Effector memory CD8-positive, alpha-beta T cell (primary cell): ENCODE results near the gene GRAMD4.

ENCODE experiments used
- ATAC-seq: fragments of 150-1000 bp; cut with Tn5 transposase; replicated peaks from 2 replicates; pipeline ENCODE4 v1.10.0; 2021; ENCODE audit warnings: mild to moderate bottlenecking, moderate library complexity
- DNase-seq, 3 experiments: peaks; one replicate each; pipeline ENCODE4 v3.0.0; 2021
- H3K27ac Mint-ChIP-seq, 2 donors: one replicate each; pipeline ENCODE4 v1.8.0; 2022; ENCODE audit warnings: mild to moderate bottlenecking in 2 of 2, mixed read lengths in 2 of 2, moderate library complexity in 2 of 2
- H3K27me3 Mint-ChIP-seq, 2 donors: one replicate each; pipeline ENCODE4 v1.8.0; 2022; ENCODE audit warnings: mixed read lengths in 2 of 2
- H3K36me3 Mint-ChIP-seq: one replicate; pipeline ENCODE4 v1.8.0; 2022; ENCODE audit warnings: mild to moderate bottlenecking, moderate library complexity, mixed read lengths; ENCODE audit not compliant: insufficient read depth
- H3K4me1 Mint-ChIP-seq, 2 donors: one replicate each; pipeline ENCODE4 v1.8.0; 2022; ENCODE audit warnings: low read depth in 2 of 2, mixed read lengths in 2 of 2
- H3K4me3 Mint-ChIP-seq, 2 donors: one replicate each; pipeline ENCODE4 v1.8.0; 2022; ENCODE audit warnings: mild to moderate bottlenecking in 2 of 2, mixed read lengths in 2 of 2, moderate library complexity in 2 of 2
- H3K9me3 Mint-ChIP-seq, 2 donors: one replicate each; pipeline ENCODE4 v1.8.0; 2022; ENCODE audit warnings: mixed read lengths in 2 of 2

GRAMD4 gene

GRCh38 chr22:46677323-46678002 lies 57.3 kb downstream of the GRAMD4 start:
- Mint-ChIP-seq H3K4me1 (peaks cover 14 to 17% of the 10 kb centered on the region in 2 donors), H3K36me3 (peaks cover 8% of the 10 kb centered on the region), H3K27ac (peak overlapping the region; percentile 35 to 41), H3K4me3 (no peak overlapping the region), H3K27me3 (no peaks in the 10 kb centered on the region), H3K9me3 (no peaks in the 10 kb centered on the region)
- DNase-seq (no peak), ATAC-seq (no peak)

GRCh38 chr22:46678003-46678657 lies 57.9 kb downstream of the GRAMD4 start:
- Mint-ChIP-seq H3K27ac (peak overlapping the region in 1 of 2 donors; percentile 41), H3K27me3 (no peaks in the 10 kb centered on the region), H3K4me3 (no peak overlapping the region), H3K9me3 (no peaks in the 10 kb centered on the region), H3K36me3 (peaks cover 12% of the 10 kb centered on the region), H3K4me1 (peaks cover 14 to 17% of the 10 kb centered on the region in 2 donors)
- no peak for DNase-seq
- no peak for ATAC-seq

- Mint-ChIP-seq H3K27ac (no peak overlapping the region), H3K4me1 (peaks cover 8 to 9% of the 10 kb centered on the region in 2 donors), H3K27me3 (no peaks in the 10 kb centered on the region), H3K36me3 (peaks cover 17% of the 10 kb centered on the region), H3K4me3 (no peak overlapping the region), H3K9me3 (no peaks in the 10 kb centered on the region)
- DNase-seq (no peak), ATAC-seq (no peak)
Measured at GRCh38 chr22:46678785-46679700, 58.9 kb downstream of the GRAMD4 start.

GRCh38 chr22:46679706-46680269 lies 59.6 kb downstream of the GRAMD4 start:
- H3K4me1 Mint-ChIP-seq = peaks cover 2 to 4% of the 10 kb centered on the region in 2 donors
- ATAC-seq (no peak), DNase-seq (no peak)
- H3K9me3 Mint-ChIP-seq = no peaks in the 10 kb centered on the region
- no peak overlapping the region for H3K4me3 Mint-ChIP-seq
- peaks cover 17% of the 10 kb centered on the region for H3K36me3 Mint-ChIP-seq
- H3K27ac Mint-ChIP-seq = peak overlapping the region in 1 of 2 donors; percentile 53
- H3K27me3 Mint-ChIP-seq = no peaks in the 10 kb centered on the region

- Mint-ChIP-seq H3K27ac (peak overlapping the region; percentile 44 to 77), H3K36me3 (peaks cover 27% of the 10 kb centered on the region), H3K4me3 (no peak overlapping the region), H3K4me1 (peaks cover 0 to 4% of the 10 kb centered on the region in 2 donors), H3K27me3 (no peaks in the 10 kb centered on the region), H3K9me3 (no peaks in the 10 kb centered on the region)
- no peak for DNase-seq
- peak; percentile 65 for ATAC-seq
Measured at GRCh38 chr22:46681010-46681409, 60.8 kb downstream of the GRAMD4 start.

GRCh38 chr22:46682011-46682731 lies 62.0 kb downstream of the GRAMD4 start:
- no peak for ATAC-seq
- H3K27ac Mint-ChIP-seq = peak overlapping the region; percentile 44 to 77

GRCh38 chr22:46684706-46685105 lies 64.5 kb downstream of the GRAMD4 start:
- DNase-seq (no peak), ATAC-seq (peak; percentile 58)
- H3K36me3 Mint-ChIP-seq = peaks cover 57% of the 10 kb centered on the region
- no peak overlapping the region for H3K4me3 Mint-ChIP-seq
- H3K4me1 Mint-ChIP-seq = peaks cover 0 to 5% of the 10 kb centered on the region in 2 donors
- H3K9me3 Mint-ChIP-seq = no peaks in the 10 kb centered on the region
- H3K27me3 Mint-ChIP-seq = no peaks in the 10 kb centered on the region
- peak overlapping the region in 1 of 2 donors; percentile 76 for H3K27ac Mint-ChIP-seq

More at GRCh38 chr22:46682011-46682731, 62.0 kb downstream of the GRAMD4 start:
- Mint-ChIP-seq H3K4me3 (no peak overlapping the region), H3K36me3 (peaks cover 34% of the 10 kb centered on the region), H3K27me3 (no peaks in the 10 kb centered on the region), H3K4me1 (peaks cover 0 to 4% of the 10 kb centered on the region in 2 donors), H3K9me3 (no peaks in the 10 kb centered on the region)
- no peak for DNase-seq

- Mint-ChIP-seq H3K9me3 (no peaks in the 10 kb centered on the region), H3K27ac (peak overlapping the region in 1 of 2 donors; percentile 49), H3K4me3 (no peak overlapping the region), H3K4me1 (peaks cover 0 to 5% of the 10 kb centered on the region in 2 donors), H3K27me3 (no peaks in the 10 kb centered on the region), H3K36me3 (peaks cover 66% of the 10 kb centered on the region)
- DNase-seq = no peak
- ATAC-seq = no peak
Measured at GRCh38 chr22:46686221-46687047, 66.2 kb downstream of the GRAMD4 start.

GRCh38 chr22:46687048-46687444 lies 66.9 kb downstream of the GRAMD4 start:
- peaks cover 0 to 5% of the 10 kb centered on the region in 2 donors for H3K4me1 Mint-ChIP-seq
- H3K36me3 Mint-ChIP-seq = peaks cover 71% of the 10 kb centered on the region
- ATAC-seq = no peak
- H3K27ac Mint-ChIP-seq = no peak overlapping the region
- H3K27me3 Mint-ChIP-seq = no peaks in the 10 kb centered on the region
- no peaks in the 10 kb centered on the region for H3K9me3 Mint-ChIP-seq
- H3K4me3 Mint-ChIP-seq = no peak overlapping the region
- no peak for DNase-seq

GRCh38 chr22:46687460-46687859 lies 67.3 kb downstream of the GRAMD4 start:
- Mint-ChIP-seq H3K27me3 (no peaks in the 10 kb centered on the region), H3K4me1 (peaks cover 0 to 5% of the 10 kb centered on the region in 2 donors), H3K36me3 (peaks cover 75% of the 10 kb centered on the region), H3K9me3 (no peaks in the 10 kb centered on the region), H3K27ac (no peak overlapping the region), H3K4me3 (no peak overlapping the region)
- no peak for DNase-seq
- ATAC-seq = no peak

GRCh38 chr22:46688949-46689348 lies 68.8 kb downstream of the GRAMD4 start:
- Mint-ChIP-seq H3K27me3 (no peaks in the 10 kb centered on the region), H3K9me3 (no peaks in the 10 kb centered on the region), H3K36me3 (peaks cover 79% of the 10 kb centered on the region), H3K4me3 (no peak overlapping the region), H3K27ac (peak overlapping the region in 1 of 2 donors; percentile 27), H3K4me1 (peaks cover 0 to 5% of the 10 kb centered on the region in 2 donors)
- DNase-seq (no peak), ATAC-seq (no peak)

- DNase-seq = no peak
- Mint-ChIP-seq H3K4me1 (peaks cover 0 to 1% of the 10 kb centered on the region in 2 donors), H3K36me3 (peaks cover 85% of the 10 kb centered on the region), H3K9me3 (no peaks in the 10 kb centered on the region), H3K27me3 (no peaks in the 10 kb centered on the region), H3K27ac (peak overlapping the region in 1 of 2 donors; percentile 22), H3K4me3 (no peak overlapping the region)
- no peak for ATAC-seq
Measured at GRCh38 chr22:46690146-46690545, 70.0 kb downstream of the GRAMD4 start.
